ENCODE results near the gene RIMKLB. TPM values are rescaled to one million over a fixed set of nuclear protein-coding genes. Genes with fewer than 3 reads are reported as not detected.

RIMKLB gene
- total RNA-seq, 1 experiment from 2014 or later: 87.7 TPM

- H3K23ac ChIP-seq (ENCODE audit: insufficient read length, low read depth, low read length): no peak overlapping the region
- no peak overlapping the region for H2BK20ac ChIP-seq (ENCODE audit: low read depth, low read length, poor library complexity, severe bottlenecking)
- H3K4me2 ChIP-seq (ENCODE audit: insufficient read depth, insufficient read length, low read length): no peak overlapping the region
- no peak for TF ChIP-seq CTCF (conservative IDR thresholded peaks at IDR 0.05)
- H2BK5ac ChIP-seq (ENCODE audit: insufficient read length, low read length): no peak overlapping the region
- H3K27ac Mint-ChIP-seq: no peak overlapping the region
- no peak overlapping the region for H3K18ac ChIP-seq (ENCODE audit: insufficient read length, low read depth, low read length)
- peaks cover 8% of the 10 kb centered on the region; the same call in 1 of the 2 replicates for H3K4me1 ChIP-seq (ENCODE audit: insufficient read depth, low read length)
- no peak overlapping the region for H3K4ac ChIP-seq (ENCODE audit: low read depth, low read length)
- no CpG with 5 or more reads among the region's 3 CpGs for WGBS (ENCODE audit: extremely low coverage, insufficient read length, low lambda C conversion rate)
- H3K79me1 ChIP-seq (ENCODE audit: insufficient read depth, low read depth, low read length, poor library complexity, severe bottlenecking): no peaks in the 10 kb centered on the region
- H4K91ac ChIP-seq (ENCODE audit: insufficient read length, low read depth, low read length): no peak overlapping the region
- H4K8ac ChIP-seq (replicated peaks; ENCODE audit: insufficient read length, low read depth, low read length): no peak overlapping the region
- H3K27ac ChIP-seq (ENCODE audit: insufficient read length, low read depth, low read length): no peak overlapping the region
- no peaks in the 10 kb centered on the region for H3K27me3 ChIP-seq (ENCODE audit: insufficient read depth, low read length)
- H3K9me3 ChIP-seq (ENCODE audit: control insufficient read depth, low read depth, low read length): no peaks in the 10 kb centered on the region
- no peak overlapping the region for H2BK120ac ChIP-seq (ENCODE audit: low read depth, low read length, poor library complexity, severe bottlenecking)
- no peaks in the 10 kb centered on the region for H3K27me3 Mint-ChIP-seq (ENCODE audit: low read depth)
- H2BK12ac ChIP-seq (ENCODE audit: insufficient read length, low read depth, low read length): no peak overlapping the region
- H3K4me1 Mint-ChIP-seq: peaks cover 44 to 53% of the 10 kb centered on the region in 2 experiments
- H3K14ac ChIP-seq (ENCODE audit: insufficient read depth, low read length): no peak overlapping the region
- peaks cover 2 to 16% (median 11%) of the 10 kb centered on the region in 3 experiments; a peak in 5 of 7 replicates for H3K36me3 Mint-ChIP-seq (ENCODE audit: insufficient read depth in 1 of 3, low read depth in 3 of 3)
- no peak overlapping the region for H3T11ph ChIP-seq (ENCODE audit: low read length)
- no peak overlapping the region for H4K5ac ChIP-seq (ENCODE audit: insufficient read length, low read depth, low read length)
- H4K20me1 ChIP-seq (ENCODE audit: control insufficient read depth, insufficient read depth, insufficient read length): no peaks in the 10 kb centered on the region
- no peak overlapping the region for H2AFZ ChIP-seq (ENCODE audit: low read length)
- H3K79me2 ChIP-seq (ENCODE audit: insufficient read depth, low read length): no peaks in the 10 kb centered on the region
- no peak overlapping the region for H2BK15ac ChIP-seq (ENCODE audit: low read depth, low read length)
- no peak overlapping the region for H2AK5ac ChIP-seq (ENCODE audit: insufficient read length, low read length)
- no peak overlapping the region for H3K56ac ChIP-seq (ENCODE audit: insufficient read length, low read depth, low read length)
- no peaks in the 10 kb centered on the region for H3K23me2 ChIP-seq (ENCODE audit: insufficient read length, low read depth, low read length, poor library complexity, severe bottlenecking)
- no peak overlapping the region for H3K4me3 Mint-ChIP-seq
- no peak overlapping the region for H3K9ac ChIP-seq (ENCODE audit: extremely low read depth, insufficient read length, low read length)
- peaks cover 12 to 21% of the 10 kb centered on the region in 2 experiments for H3K9me3 Mint-ChIP-seq
- no peak for DNase-seq
Observed at GRCh38 chr12:8821591-8821990, 123.8 kb downstream of the RIMKLB start.

Measured in H9 (cell line).